ENCODE measurements around the gene GNAI2.

DNA sequence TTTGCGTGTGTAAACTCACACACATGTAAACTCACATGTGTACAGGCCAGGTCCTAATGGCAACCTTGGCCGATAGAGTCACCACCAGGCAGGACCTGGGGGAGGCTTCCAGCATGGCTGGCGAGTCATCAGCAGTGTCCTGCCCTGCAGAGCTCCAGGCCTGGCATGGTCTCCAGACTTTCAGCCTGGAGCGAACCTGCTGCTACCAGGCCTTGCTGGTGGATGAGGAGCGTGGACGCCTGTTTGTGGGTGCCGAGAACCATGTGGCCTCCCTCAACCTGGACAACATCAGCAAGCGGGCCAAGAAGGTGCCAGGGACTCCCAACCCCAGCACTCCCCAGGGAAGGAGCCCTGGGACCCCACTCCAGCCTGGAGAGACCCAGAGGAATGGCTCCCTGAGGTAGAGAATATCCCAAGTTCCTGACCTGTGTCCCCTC is 34.0 kb downstream of the GNAI2 start:
- TF ChIP-seq, protein P1, sequence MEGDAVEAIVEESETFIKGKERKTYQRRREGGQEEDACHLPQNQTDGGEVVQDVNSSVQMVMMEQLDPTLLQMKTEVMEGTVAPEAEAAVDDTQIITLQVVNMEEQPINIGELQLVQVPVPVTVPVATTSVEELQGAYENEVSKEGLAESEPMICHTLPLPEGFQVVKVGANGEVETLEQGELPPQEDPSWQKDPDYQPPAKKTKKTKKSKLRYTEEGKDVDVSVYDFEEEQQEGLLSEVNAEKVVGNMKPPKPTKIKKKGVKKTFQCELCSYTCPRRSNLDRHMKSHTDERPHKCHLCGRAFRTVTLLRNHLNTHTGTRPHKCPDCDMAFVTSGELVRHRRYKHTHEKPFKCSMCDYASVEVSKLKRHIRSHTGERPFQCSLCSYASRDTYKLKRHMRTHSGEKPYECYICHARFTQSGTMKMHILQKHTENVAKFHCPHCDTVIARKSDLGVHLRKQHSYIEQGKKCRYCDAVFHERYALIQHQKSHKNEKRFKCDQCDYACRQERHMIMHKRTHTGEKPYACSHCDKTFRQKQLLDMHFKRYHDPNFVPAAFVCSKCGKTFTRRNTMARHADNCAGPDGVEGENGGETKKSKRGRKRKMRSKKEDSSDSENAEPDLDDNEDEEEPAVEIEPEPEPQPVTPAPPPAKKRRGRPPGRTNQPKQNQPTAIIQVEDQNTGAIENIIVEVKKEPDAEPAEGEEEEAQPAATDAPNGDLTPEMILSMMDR (IDR thresholded peaks at IDR 0.05): no peak
- TF ChIP-seq POLR2A (IDR thresholded peaks at IDR 0.05): no peak
